ENCODE data around the gene COLEC12. TPM values are rescaled to one million over a fixed set of nuclear protein-coding genes. Genes with fewer than 3 reads are reported as not detected.

Gene COLEC12
- total RNA-seq, 1 experiment from 2014 or later, result 111 TPM

DNA sequence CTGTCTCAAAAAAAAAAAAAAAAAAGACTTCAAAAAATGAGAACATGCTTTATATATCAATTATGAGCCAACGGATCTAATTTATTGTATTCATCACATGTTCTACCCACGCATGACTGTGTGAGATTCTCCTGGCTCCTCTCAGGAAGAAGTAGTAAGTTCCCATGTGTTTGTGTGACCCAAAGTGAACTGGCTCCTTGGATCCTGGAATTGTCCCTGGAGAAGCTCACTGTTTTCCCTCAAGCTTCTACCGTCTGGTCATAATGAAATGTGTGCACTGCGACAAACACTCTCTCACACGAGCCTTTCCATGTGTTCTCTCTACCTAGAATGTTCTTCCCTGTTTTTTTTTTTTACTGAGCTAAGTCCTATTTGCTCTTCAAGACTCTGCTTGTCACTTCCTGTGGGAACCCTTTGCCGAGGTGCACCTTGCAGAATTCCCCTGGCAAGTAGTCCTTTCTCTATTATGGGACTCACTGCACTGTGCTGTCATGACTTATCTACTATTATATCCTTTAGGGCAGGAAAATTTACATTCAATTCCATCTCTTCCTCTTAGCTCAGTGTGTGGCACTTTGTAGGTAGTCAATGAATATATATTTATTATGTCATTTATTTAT lies 149.4 kb downstream of the COLEC12 start:
- no peak for DNase-seq (ENCODE audit: low read depth in 1 of 2, low spot score in 2 of 2)
- H3K4me3 ChIP-seq, result no peak overlapping the region
- H3K4me1 ChIP-seq (replicated peaks), result peaks cover 23% of the 10 kb centered on the region
- no peak overlapping the region for H3K27ac ChIP-seq
- peaks cover 22% of the 10 kb centered on the region for H3K36me3 ChIP-seq
- H3K27me3 ChIP-seq (replicated peaks), result no peaks in the 10 kb centered on the region
- H3K9me3 ChIP-seq (replicated peaks), result no peaks in the 10 kb centered on the region

DNA sequence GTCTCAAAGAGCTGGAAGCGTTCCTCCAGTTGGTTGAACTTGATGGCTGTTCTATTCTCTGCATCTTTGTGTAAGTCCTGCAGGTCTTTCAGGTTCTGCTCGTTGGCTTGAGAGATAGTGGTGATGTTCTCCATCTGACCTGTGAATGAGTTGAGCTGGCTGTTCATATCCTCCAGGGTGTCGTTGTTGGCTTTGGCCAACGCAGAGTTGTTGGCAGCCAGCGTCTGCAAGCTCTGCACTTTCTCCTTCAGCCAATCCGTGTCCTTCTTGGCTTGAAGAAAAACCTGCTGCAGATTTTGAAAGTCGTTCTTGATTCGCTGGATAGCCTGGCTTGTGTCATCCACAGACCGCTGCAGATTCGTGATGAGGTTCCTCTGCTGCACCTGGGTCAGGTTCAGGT lies 153.9 kb downstream of the COLEC12 start:
- H3K9me3 ChIP-seq (replicated peaks), result no peaks in the 10 kb centered on the region
- no peaks in the 10 kb centered on the region for H3K27me3 ChIP-seq (replicated peaks)
- H3K27ac ChIP-seq, result no peak overlapping the region
- peaks cover 20% of the 10 kb centered on the region for H3K36me3 ChIP-seq
- no peak for DNase-seq (ENCODE audit: low read depth in 1 of 2, low spot score in 2 of 2)
- no peaks in the 10 kb centered on the region for H3K4me1 ChIP-seq (replicated peaks)
- no peak overlapping the region for H3K4me3 ChIP-seq

DNA sequence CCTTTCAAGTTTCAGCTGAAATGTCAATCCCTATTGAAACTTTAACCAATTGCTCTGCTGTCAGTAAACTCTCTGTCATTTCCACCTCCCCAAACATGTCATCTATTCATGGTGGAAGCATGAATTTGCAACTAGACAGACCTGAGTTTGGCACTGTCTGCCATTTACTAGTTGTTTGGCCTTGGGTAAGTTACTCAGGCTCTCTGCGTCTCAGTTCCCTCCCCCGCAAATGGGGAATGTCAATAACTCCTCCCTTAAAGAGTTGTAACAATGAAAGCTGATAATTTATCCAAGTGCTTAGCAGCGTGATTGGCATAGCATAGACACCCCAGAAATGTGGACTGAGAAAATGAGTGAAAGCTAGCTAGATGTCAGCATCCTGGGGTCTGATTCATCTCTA lies 159.4 kb downstream of the COLEC12 start:
- Histone ChIP-seq H3K36me3 (peaks cover 16% of the 10 kb centered on the region), H3K9me3 (replicated peaks) (no peaks in the 10 kb centered on the region), H3K4me3 (no peak overlapping the region), H3K4me1 (replicated peaks) (no peaks in the 10 kb centered on the region), H3K27me3 (replicated peaks) (no peaks in the 10 kb centered on the region), H3K27ac (no peak overlapping the region)
- DNase-seq (ENCODE audit: low read depth in 1 of 2, low spot score in 2 of 2), result no peak

DNA sequence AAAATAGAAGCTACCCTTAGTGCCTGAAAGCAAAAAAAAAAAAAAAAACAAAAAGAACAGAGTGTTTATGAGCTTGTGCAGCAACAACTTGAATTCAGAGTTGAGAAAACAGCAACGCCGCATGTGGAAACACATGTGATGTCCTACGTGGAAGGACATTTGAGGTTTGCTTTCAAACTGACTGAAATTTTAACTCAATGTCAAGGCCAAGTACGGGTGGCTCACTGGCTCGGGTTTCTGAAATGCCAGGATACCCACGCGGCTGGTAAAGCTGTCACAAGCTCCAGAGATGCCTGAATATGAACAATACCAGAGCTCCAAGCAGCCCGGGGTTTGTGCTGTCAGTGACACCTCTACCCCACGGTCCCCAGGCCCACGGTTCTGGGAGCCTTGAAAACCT lies 160.5 kb downstream of the COLEC12 start:
- Histone ChIP-seq H3K9me3 (replicated peaks) (0 out of 2 replicates have a peak, but pooled peaks cover 2% of the 10 kb centered on the region), H3K36me3 (peaks cover 15% of the 10 kb centered on the region), H3K27ac (no peak overlapping the region), H3K4me1 (replicated peaks) (no peaks in the 10 kb centered on the region), H3K27me3 (replicated peaks) (no peaks in the 10 kb centered on the region), H3K4me3 (no peak overlapping the region)
- no peak for DNase-seq (ENCODE audit: low read depth in 1 of 2, low spot score in 2 of 2)

DNA sequence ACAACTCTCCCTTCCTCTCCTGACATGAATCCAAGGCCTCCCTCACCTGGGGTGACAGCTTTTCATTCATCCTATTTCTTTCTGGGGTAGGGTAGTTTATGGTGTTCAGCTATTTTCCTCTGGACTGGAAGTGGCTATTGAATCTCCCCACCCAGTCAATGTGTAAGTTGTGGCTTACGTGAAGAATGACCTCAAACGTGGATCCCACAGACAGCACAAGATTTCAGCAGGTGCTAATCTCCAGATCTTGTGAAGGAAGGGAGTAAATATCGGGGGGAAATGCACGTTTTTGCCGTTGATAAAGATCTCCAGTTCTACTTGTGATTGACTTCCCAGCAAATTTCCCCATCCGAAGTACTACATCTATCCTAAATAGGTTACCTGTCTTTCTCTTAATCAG lies 161.3 kb downstream of the COLEC12 start:
- DNase-seq (ENCODE audit: low read depth in 1 of 2, low spot score in 2 of 2), result no peak
- H3K36me3 ChIP-seq, result peaks cover 23% of the 10 kb centered on the region
- no peaks in the 10 kb centered on the region for H3K4me1 ChIP-seq (replicated peaks)
- 0 out of 2 replicates have a peak, but pooled peaks cover 2% of the 10 kb centered on the region for H3K9me3 ChIP-seq (replicated peaks)
- H3K27ac ChIP-seq, result no peak overlapping the region
- no peaks in the 10 kb centered on the region for H3K27me3 ChIP-seq (replicated peaks)
- H3K4me3 ChIP-seq, result no peak overlapping the region

DNA sequence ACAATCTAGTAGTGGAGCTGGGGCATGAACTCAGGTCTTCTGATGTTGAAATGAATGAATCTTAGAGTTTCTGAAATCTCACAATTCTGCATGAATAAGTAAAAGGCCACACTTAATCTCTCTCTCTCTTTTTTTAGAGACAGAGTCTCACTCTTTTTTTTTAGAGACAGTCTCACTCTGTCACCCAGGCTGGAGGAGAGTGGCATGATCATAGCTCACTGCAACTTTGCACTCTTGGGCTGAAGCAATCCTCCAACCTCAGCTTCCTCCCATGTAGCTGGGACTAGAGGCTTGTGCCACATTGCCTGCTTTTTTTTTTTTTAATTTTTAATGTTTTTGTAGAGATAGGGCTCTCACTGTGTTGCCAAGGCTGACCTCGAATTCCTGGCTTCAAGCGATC lies 163.8 kb downstream of the COLEC12 start:
- H3K36me3 ChIP-seq, result peaks cover 37% of the 10 kb centered on the region
- no peak overlapping the region for H3K27ac ChIP-seq
- H3K9me3 ChIP-seq (replicated peaks), result 0 out of 2 replicates have a peak, but pooled peaks cover 2% of the 10 kb centered on the region

DNA sequence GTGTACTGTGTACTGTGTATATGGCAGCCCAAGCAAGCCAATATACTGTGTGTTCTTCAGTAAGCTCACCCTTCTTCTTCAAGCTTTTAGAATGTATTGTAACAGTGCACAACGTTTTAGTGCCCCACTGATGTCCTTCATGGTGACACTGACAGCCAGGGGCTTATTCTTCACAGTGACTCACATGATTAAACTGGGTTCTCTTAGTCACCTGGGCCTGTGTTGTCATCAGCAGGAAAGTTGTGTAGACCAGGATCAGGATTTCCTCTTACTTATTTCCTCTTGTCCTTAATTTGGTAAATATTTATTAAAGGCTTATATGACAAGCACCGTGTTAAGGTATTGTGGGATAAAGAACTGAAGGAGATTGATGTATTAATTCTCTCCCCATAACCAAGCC lies 164.8 kb downstream of the COLEC12 start:
- H3K27me3 ChIP-seq (replicated peaks), result no peaks in the 10 kb centered on the region
- H3K9me3 ChIP-seq (replicated peaks), result 0 out of 2 replicates have a peak, but pooled peaks cover 2% of the 10 kb centered on the region
- H3K4me1 ChIP-seq (replicated peaks), result no peaks in the 10 kb centered on the region
- no peak overlapping the region for H3K27ac ChIP-seq
- peaks cover 42% of the 10 kb centered on the region for H3K36me3 ChIP-seq
- DNase-seq (ENCODE audit: low read depth in 1 of 2, low spot score in 2 of 2), result no peak
- no peak overlapping the region for H3K4me3 ChIP-seq

More for the DNA sequence above, 163.8 kb downstream of the COLEC12 start:
- Histone ChIP-seq H3K4me3 (no peak overlapping the region), H3K27me3 (replicated peaks) (no peaks in the 10 kb centered on the region), H3K4me1 (replicated peaks) (no peaks in the 10 kb centered on the region)
- DNase-seq (ENCODE audit: low read depth in 1 of 2, low spot score in 2 of 2), result no peak

DNA sequence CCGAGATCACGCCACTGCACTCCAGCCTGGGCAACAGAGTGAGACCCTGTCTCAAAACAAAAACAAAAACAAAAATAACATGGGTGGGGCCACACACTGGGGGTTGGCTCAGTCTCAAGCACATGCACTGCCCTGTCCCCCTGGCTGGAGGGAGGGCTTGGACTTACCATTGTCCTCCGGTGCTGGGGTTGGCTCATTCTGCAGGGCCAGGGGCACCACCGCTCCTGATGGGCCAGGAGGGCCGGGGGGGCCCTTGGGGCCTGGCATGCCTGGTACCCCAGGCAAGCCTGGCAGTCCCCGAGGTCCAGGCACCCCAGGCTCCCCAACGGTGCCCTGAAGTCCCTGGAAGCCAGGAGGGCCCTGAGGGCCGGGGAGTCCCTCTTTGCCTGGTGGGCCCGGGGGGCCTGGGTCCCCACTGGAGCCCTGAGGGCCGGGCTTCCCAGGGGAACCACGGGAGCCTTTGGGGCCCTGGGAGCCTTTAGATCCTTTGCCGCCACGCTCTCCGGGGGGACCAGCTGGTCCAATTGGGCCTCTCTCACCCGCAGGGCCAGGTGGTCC lies 165.8 kb downstream of the COLEC12 start:
- H3K4me3 ChIP-seq, result no peak overlapping the region
- peaks cover 44% of the 10 kb centered on the region for H3K36me3 ChIP-seq
- no peak overlapping the region for H3K27ac ChIP-seq
- H3K9me3 ChIP-seq (replicated peaks), result 0 out of 2 replicates have a peak, but pooled peaks cover 2% of the 10 kb centered on the region
- no peak for DNase-seq (ENCODE audit: low read depth in 1 of 2, low spot score in 2 of 2)
- H3K27me3 ChIP-seq (replicated peaks), result no peaks in the 10 kb centered on the region
- no peaks in the 10 kb centered on the region for H3K4me1 ChIP-seq (replicated peaks)

DNA sequence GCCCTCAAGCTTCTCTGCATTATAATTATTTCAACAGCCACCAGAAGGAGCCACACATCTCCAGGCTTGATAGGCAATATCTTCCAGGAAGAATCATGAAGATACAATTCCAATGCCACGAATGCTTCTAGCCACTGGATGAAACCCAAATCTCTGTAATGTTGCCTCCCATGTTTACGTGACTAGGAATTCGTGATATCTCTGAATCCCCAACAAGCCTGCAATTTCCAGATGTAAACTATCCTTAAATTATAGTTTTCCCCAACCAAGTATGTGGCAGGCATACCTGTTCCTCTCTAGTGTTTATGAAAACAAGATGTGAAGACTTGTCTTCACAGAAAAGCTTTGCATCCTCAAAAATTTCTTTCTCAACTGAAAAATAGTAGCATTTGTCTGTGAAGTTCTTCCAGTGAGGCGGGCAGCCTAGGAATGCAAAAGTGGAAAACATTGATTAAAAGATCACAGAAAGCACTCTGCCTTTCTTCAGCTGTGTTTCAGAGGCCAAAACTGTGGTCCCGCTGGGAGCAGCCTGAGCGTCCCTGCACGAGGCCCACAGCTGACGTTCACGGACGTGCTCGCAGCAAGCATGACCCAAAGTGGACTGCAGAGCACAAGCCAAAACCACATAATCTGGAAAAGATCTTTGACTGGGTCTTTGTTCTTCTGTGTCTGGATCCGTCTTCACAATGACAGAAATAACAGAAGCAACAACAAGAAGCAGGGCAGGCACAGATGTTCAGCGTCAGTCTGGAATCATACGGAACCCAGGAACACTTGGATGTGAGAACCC lies 167.6 kb downstream of the COLEC12 start:
- no peaks in the 10 kb centered on the region for H3K27me3 ChIP-seq (replicated peaks)
- H3K4me1 ChIP-seq (replicated peaks), result no peaks in the 10 kb centered on the region
- peaks cover 48% of the 10 kb centered on the region for H3K36me3 ChIP-seq
- H3K4me3 ChIP-seq, result no peak overlapping the region
- no peak overlapping the region for H3K27ac ChIP-seq
- no peak for DNase-seq (ENCODE audit: low read depth in 1 of 2, low spot score in 2 of 2)
- 0 out of 2 replicates have a peak, but pooled peaks cover 2% of the 10 kb centered on the region for H3K9me3 ChIP-seq (replicated peaks)

DNA sequence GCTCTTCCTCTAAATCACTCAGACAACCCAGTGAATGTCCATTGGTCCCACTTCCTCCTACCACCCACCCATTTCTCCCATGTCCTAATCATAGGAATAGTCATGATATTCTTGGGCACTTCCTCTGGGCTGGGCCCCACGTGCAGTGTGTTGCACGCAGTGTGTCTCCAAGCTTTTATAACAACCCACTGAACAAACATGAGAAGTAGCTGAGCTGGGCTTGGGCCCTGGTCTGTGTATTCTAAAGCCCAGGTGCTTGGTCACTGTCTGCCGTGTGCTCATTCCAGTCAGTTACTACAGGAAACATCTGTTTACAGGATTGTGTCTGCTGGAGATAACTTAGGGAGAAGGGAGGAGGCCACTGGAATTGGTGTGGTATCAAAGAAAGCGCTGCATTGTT lies 168.5 kb downstream of the COLEC12 start:
- Histone ChIP-seq H3K27ac (no peak overlapping the region), H3K36me3 (peaks cover 48% of the 10 kb centered on the region), H3K4me3 (no peak overlapping the region), H3K9me3 (replicated peaks) (0 out of 2 replicates have a peak, but pooled peaks cover 2% of the 10 kb centered on the region), H3K27me3 (replicated peaks) (no peaks in the 10 kb centered on the region), H3K4me1 (replicated peaks) (no peaks in the 10 kb centered on the region)
- DNase-seq (ENCODE audit: low read depth in 1 of 2, low spot score in 2 of 2), result no peak

DNA sequence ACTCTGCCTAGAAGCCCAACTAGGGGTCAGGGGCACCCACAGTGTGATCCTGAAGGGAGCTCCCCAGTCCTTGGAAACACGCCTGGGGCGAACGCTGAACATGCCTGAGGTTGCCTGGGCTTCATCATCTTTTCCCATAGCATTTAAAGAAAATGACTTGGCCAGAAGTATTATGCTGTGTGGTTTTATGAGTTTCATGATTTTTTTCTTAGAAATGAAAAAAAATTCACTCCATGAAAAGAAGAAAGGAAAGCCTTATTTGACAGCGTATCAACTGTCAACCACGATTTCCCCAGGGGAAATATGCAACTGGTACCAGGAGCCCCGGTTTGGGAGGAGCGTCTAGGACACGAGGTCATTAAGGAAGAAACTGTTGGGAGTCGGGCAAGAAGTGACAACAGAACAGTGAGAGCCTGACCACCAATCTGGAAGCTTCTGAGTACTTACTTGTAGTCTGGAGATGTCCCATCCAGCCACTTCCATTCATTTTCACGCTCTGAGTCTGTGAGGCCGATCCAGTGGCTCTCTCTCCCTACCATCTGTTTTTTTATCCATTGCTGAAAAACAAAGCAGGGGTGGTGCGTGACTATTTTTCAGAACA lies 169.2 kb downstream of the COLEC12 start:
- no peak for DNase-seq (ENCODE audit: low read depth in 1 of 2, low spot score in 2 of 2)

DNA sequence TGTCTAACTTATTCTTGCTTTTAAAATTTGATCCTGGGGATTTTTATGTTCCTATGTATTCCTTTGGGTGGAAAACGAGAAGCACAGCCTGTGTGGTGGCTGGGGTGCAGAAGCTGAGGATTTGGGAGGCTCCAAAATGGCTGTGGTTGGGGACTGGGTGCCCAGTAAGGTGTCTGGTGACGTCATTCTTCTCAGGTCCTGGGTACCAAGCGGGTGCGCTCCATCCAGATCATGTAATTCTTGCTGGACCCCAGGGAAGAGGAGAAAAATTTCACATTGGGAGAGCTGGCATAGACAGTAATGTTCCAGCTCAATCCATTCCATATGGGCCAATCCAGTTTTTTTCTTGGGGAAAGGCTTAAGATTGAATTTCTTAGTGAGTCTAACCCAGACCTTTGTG lies 171.6 kb downstream of the COLEC12 start:
- Histone ChIP-seq H3K27ac (no peak overlapping the region), H3K36me3 (peaks cover 31% of the 10 kb centered on the region), H3K27me3 (replicated peaks) (no peaks in the 10 kb centered on the region), H3K4me1 (replicated peaks) (peaks cover 3% of the 10 kb centered on the region), H3K9me3 (replicated peaks) (no peaks in the 10 kb centered on the region), H3K4me3 (no peak overlapping the region)
- no peak for DNase-seq (ENCODE audit: low read depth in 1 of 2, low spot score in 2 of 2)

More for the DNA sequence above, 169.2 kb downstream of the COLEC12 start:
- Histone ChIP-seq H3K27ac (no peak overlapping the region), H3K9me3 (replicated peaks) (0 out of 2 replicates have a peak, but pooled peaks cover 2% of the 10 kb centered on the region), H3K36me3 (peaks cover 48% of the 10 kb centered on the region), H3K4me1 (replicated peaks) (no peaks in the 10 kb centered on the region), H3K4me3 (no peak overlapping the region), H3K27me3 (replicated peaks) (no peaks in the 10 kb centered on the region)

DNA sequence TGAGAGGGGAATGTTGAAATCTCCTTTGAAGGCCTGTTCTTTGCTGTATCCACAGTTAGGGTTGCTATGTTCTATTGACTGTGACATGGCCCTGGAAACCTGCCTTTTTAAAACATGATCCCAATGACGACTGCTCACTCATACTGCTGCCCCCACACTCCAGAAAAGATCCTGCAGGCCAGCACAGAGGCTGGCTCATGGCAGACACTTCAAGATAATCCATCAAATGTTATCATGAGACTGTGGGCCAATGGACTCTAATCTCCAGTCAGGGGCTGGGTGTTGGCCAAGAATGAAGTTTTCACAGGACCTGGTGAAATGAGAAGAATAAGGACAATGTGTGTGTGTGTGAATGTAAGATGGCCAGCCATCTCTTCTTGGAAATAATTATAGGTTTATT lies 173.7 kb downstream of the COLEC12 start:
- H3K27ac ChIP-seq, result no peak overlapping the region
- peaks cover 23% of the 10 kb centered on the region for H3K4me1 ChIP-seq (replicated peaks)
- H3K9me3 ChIP-seq (replicated peaks), result no peaks in the 10 kb centered on the region
- DNase-seq (ENCODE audit: low read depth in 1 of 2, low spot score in 2 of 2), result no peak
- no peaks in the 10 kb centered on the region for H3K27me3 ChIP-seq (replicated peaks)
- no peak overlapping the region for H3K4me3 ChIP-seq
- peaks cover 22% of the 10 kb centered on the region for H3K36me3 ChIP-seq

DNA sequence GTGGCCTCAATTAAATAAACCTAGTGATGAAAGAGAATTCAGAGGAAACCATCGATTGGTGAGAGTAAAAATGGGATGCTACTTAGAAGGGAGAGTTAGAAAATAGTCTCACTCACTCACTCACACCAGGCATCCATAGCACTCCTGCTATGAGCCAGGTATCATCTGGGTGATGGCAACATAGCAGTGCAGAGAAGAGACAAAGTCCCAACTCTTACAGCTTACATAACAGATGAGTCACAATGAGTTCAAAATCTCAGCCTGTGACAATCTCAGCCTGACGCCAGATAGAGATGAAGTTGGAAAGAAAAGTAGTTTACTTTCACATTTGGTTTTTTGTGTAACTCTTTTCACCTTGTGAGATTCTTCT lies 177.3 kb downstream of the COLEC12 start:
- H3K27ac ChIP-seq, result peak overlapping the region; percentile 33
- H3K4me1 ChIP-seq (replicated peaks), result peaks cover 23% of the 10 kb centered on the region
- H3K27me3 ChIP-seq (replicated peaks), result no peaks in the 10 kb centered on the region
- peak in 1 of 2 experiments; percentile 66 for DNase-seq (ENCODE audit: low read depth in 1 of 2, low spot score in 2 of 2)
- 0 out of 2 replicates have a peak, but pooled peaks cover 7% of the 10 kb centered on the region for H3K36me3 ChIP-seq
- H3K4me3 ChIP-seq, result no peak overlapping the region
- no peaks in the 10 kb centered on the region for H3K9me3 ChIP-seq (replicated peaks)
